ENCODE measurements around the gene METTL3. TPM values are rescaled to one million over a fixed set of nuclear protein-coding genes. Genes with fewer than 3 reads are reported as not detected.

Gene METTL3
- total and polyA plus RNA-seq, 2 of the 13 experiments (the other 11 are each of a cell fraction or from before 2014, with no cell fraction given) = 123 to 130 TPM

DNA sequence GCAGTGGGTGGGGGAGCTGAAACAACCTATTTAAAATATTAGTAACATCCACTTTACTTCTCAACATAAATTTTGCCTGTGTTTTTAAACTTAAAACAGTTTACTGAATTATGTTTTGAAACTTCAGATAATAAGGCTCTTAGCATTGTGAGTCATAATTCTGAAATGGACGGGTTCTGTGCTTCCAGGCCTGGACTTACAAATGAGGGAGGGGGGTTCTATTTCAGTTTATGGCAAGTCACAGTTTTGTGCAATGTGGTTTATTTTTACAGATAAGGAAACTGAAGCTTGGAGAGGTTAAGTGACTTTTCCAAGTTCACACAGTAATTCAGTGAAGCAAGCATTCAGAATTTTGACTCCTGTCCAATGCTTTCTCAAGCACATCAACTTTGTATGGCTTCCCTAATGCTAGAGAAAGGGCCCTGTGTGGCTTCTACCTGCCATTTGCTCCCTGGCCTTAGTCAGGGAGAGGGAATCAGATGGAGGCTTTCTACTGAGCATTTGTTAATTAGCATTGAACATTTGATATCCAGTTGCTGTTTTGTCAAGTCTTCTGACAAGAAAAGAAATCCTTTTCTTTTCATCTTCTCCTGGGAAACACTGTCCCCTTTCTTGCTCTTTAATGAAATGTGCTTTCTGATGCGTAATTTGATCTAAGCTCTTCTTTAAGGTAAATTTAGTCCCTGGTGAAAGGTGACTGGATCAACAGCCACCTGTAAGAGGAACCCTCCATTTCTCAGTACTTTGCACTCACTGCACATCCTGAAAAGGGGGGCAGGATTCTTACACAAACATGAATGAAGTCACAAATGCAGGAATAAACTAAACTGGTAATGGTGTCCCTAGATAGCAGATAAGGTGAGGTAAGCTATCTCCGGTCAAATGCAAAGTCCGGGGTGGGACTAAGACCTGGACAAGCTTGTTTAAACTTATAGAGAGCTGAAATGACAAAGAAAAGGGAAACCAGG lies 17.5 kb upstream of the METTL3 start (continued):
- TF ChIP-seq DZIP1 (CRISPR knock-in tag; IDR thresholded peaks at IDR 0.05) (no peak), ZMYM3 (CRISPR knock-in tag; IDR thresholded peaks at IDR 0.05) (peak; percentile 87), GMEB1 (CRISPR knock-in tag; IDR thresholded peaks at IDR 0.05; ENCODE audit: borderline replicate concordance) (no peak), BCL3 (CRISPR knock-in tag; IDR thresholded peaks at IDR 0.05) (no peak), ZFAT (CRISPR knock-in tag; conservative IDR thresholded peaks at IDR 0.05) (no peak), ZNF577 (CRISPR knock-in tag; IDR thresholded peaks at IDR 0.05; ENCODE audit: borderline replicate concordance, low read depth) (no peak), ISL2 (CRISPR knock-in tag; IDR thresholded peaks at IDR 0.05) (peak; percentile 71; the same call in 1 of the 2 replicates), ZNF367 (CRISPR knock-in tag; IDR thresholded peaks at IDR 0.05; ENCODE audit: borderline replicate concordance) (no peak), ZNF205 (CRISPR knock-in tag; IDR thresholded peaks at IDR 0.05) (peak; percentile 99), RNF2 (conservative IDR thresholded peaks at IDR 0.05; ENCODE audit: low read depth) (no peak), ZNF710 (CRISPR knock-in tag; IDR thresholded peaks at IDR 0.05; ENCODE audit: borderline replicate concordance) (peak; percentile 45; the same call in 1 of the 2 replicates)
- TF ChIP-seq, protein P1, sequence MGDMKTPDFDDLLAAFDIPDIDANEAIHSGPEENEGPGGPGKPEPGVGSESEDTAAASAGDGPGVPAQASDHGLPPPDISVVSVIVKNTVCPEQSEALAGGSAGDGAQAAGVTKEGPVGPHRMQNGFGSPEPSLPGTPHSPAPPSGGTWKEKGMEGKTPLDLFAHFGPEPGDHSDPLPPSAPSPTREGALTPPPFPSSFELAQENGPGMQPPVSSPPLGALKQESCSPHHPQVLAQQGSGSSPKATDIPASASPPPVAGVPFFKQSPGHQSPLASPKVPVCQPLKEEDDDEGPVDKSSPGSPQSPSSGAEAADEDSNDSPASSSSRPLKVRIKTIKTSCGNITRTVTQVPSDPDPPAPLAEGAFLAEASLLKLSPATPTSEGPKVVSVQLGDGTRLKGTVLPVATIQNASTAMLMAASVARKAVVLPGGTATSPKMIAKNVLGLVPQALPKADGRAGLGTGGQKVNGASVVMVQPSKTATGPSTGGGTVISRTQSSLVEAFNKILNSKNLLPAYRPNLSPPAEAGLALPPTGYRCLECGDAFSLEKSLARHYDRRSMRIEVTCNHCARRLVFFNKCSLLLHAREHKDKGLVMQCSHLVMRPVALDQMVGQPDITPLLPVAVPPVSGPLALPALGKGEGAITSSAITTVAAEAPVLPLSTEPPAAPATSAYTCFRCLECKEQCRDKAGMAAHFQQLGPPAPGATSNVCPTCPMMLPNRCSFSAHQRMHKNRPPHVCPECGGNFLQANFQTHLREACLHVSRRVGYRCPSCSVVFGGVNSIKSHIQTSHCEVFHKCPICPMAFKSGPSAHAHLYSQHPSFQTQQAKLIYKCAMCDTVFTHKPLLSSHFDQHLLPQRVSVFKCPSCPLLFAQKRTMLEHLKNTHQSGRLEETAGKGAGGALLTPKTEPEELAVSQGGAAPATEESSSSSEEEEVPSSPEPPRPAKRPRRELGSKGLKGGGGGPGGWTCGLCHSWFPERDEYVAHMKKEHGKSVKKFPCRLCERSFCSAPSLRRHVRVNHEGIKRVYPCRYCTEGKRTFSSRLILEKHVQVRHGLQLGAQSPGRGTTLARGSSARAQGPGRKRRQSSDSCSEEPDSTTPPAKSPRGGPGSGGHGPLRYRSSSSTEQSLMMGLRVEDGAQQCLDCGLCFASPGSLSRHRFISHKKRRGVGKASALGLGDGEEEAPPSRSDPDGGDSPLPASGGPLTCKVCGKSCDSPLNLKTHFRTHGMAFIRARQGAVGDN (CRISPR knock-in tag; IDR thresholded peaks at IDR 0.05) = no peak
- TF ChIP-seq, protein P2, sequence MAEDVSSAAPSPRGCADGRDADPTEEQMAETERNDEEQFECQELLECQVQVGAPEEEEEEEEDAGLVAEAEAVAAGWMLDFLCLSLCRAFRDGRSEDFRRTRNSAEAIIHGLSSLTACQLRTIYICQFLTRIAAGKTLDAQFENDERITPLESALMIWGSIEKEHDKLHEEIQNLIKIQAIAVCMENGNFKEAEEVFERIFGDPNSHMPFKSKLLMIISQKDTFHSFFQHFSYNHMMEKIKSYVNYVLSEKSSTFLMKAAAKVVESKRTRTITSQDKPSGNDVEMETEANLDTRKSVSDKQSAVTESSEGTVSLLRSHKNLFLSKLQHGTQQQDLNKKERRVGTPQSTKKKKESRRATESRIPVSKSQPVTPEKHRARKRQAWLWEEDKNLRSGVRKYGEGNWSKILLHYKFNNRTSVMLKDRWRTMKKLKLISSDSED (CRISPR knock-in tag; IDR thresholded peaks at IDR 0.05) = no peak
